Neutrophil (primary cell): ENCODE data around the gene RGS19.

Experiments
- H3K27ac ChIP-seq: fragments of 200-600 bp; sonication (generic); 2 replicates; pipeline ENCODE4 v1.5.1; 2016; ENCODE audit warnings: mild to moderate bottlenecking, moderate library complexity
- H3K27me3 ChIP-seq: fragments of 200-600 bp; sonication (generic); 2 replicates; pipeline ENCODE4 v1.6.0; 2016; ENCODE audit warnings: mild to moderate bottlenecking
- H3K36me3 ChIP-seq: fragments of 200-600 bp; sonication (generic); 2 replicates; pipeline ENCODE4 v1.5.1; 2017
- H3K4me1 ChIP-seq, 2 experiments: fragments of 200-600 bp in 1 of 2; sonication (generic) in 1 of 2; 1 replicate in 1 of 2; 2 replicates in 1 of 2; pipeline versions ENCODE4 v1.5.1 to v1.6.1; 2013 to 2016; ENCODE audit warnings: low read depth in 1 of 2, low read length in 1 of 2, mild to moderate bottlenecking in 1 of 2, moderate library complexity in 1 of 2; ENCODE audit not compliant: control insufficient read depth in 1 of 2, insufficient read depth in 1 of 2
- H3K4me3 ChIP-seq, 2 experiments: fragments of 200-600 bp in 1 of 2; sonication (generic) in 1 of 2; 1 replicate in 1 of 2; 2 replicates in 1 of 2; pipeline ENCODE4 v1.5.1; 2013 to 2016; ENCODE audit warnings: low read depth in 1 of 2, low read length in 1 of 2, mild to moderate bottlenecking in 1 of 2, moderate library complexity in 1 of 2
- H3K9me3 ChIP-seq: fragments of 200-600 bp; sonication (generic); 2 replicates; pipeline ENCODE4 v1.5.1; 2016
- CTCF ChIP-seq: fragments of 200-600 bp; sonication (generic); IDR thresholded peaks from 2 replicates; pipeline ENCODE4 v1.5.1; 2016; ENCODE audit warnings: antibody characterized with exemption

RGS19 gene

GRCh38 chr20:64101731-64102621 is 22.7 kb upstream of the RGS19 start:
- H3K4me3 ChIP-seq, result peak overlapping the region in 1 of 2 experiments; percentile 35
- H3K4me1 ChIP-seq, result peaks cover 4 to 16% of the 10 kb centered on the region in 2 experiments
- no peak overlapping the region for H3K27ac ChIP-seq

GRCh38 chr20:64100946-64101688 is 21.8 kb upstream of the RGS19 start:
- Histone ChIP-seq H3K27ac (no peak overlapping the region), H3K36me3 (peaks cover 53% of the 10 kb centered on the region), H3K4me1 (peaks cover 4 to 16% of the 10 kb centered on the region in 2 experiments), H3K27me3 (peaks cover 46% of the 10 kb centered on the region), H3K4me3 (no peak overlapping the region), H3K9me3 (no peaks in the 10 kb centered on the region)
- no peak for TF ChIP-seq CTCF

More at GRCh38 chr20:64101731-64102621, 22.7 kb upstream of the RGS19 start:
- no peaks in the 10 kb centered on the region for H3K9me3 ChIP-seq
- peaks cover 54% of the 10 kb centered on the region for H3K27me3 ChIP-seq
- peak; percentile 73 for TF ChIP-seq CTCF
- H3K36me3 ChIP-seq, result peaks cover 44% of the 10 kb centered on the region

- H3K4me1 ChIP-seq, result peaks cover 4 to 16% of the 10 kb centered on the region in 2 experiments
- H3K27me3 ChIP-seq, result peaks cover 46% of the 10 kb centered on the region
- no peak overlapping the region for H3K4me3 ChIP-seq
- H3K27ac ChIP-seq, result no peak overlapping the region
- TF ChIP-seq CTCF, result no peak
- H3K36me3 ChIP-seq, result peaks cover 59% of the 10 kb centered on the region
- H3K9me3 ChIP-seq, result no peaks in the 10 kb centered on the region
These were observed 21.2 kb upstream of the RGS19 start for GRCh38 chr20:64100566-64100888.

- no peak for TF ChIP-seq CTCF
These were observed 20.7 kb upstream of the RGS19 start for GRCh38 chr20:64099880-64100565.

GRCh38 chr20:64099086-64099786 is 19.9 kb upstream of the RGS19 start:
- Histone ChIP-seq H3K4me3 (no peak overlapping the region), H3K27ac (no peak overlapping the region), H3K27me3 (peaks cover 41% of the 10 kb centered on the region), H3K9me3 (no peaks in the 10 kb centered on the region), H3K36me3 (peaks cover 62% of the 10 kb centered on the region), H3K4me1 (peaks cover 4 to 16% of the 10 kb centered on the region in 2 experiments)
- no peak for TF ChIP-seq CTCF

More at GRCh38 chr20:64099880-64100565, 20.7 kb upstream of the RGS19 start:
- H3K36me3 ChIP-seq, result peaks cover 62% of the 10 kb centered on the region
- no peaks in the 10 kb centered on the region for H3K9me3 ChIP-seq
- H3K4me1 ChIP-seq, result peaks cover 4 to 16% of the 10 kb centered on the region in 2 experiments
- H3K4me3 ChIP-seq, result no peak overlapping the region
- H3K27me3 ChIP-seq, result peaks cover 44% of the 10 kb centered on the region
- no peak overlapping the region for H3K27ac ChIP-seq
